K562 (cell line): ENCODE results near the gene MATN1. TPM values are rescaled to one million over a fixed set of nuclear protein-coding genes. Genes with fewer than 3 reads are reported as not detected.
A peak's percentile ranks its signal among the peaks of the same experiment; 100 is the strongest.

Source experiments
- ATAC-seq: fragments of 200-7000 bp; cut with Tn5 transposase; 3 replicates; pipeline ENCODE4 v1.9.1; 2020; ENCODE audit warnings: moderate library complexity
- BruUV-seq: library from RNA; stranded (reverse); fragments of 400-500 nt; replicated peaks from 2 replicates; lab custom pipeline; 2021; lab: Mats Ljungman, UMichigan
- CTCF ChIA-PET: fragments of 300-600 bp; formaldehyde crosslinking; extraction: SDS; loops from one replicate; lab custom pipeline; 2021; ENCODE audit warnings: low intra/inter-chr PET ratio; lab: Yijun Ruan, JAX
- POLR2A ChIA-PET: fragments of 300-600, 350-650 bp; sonication (Branson Sonifier 250); formaldehyde crosslinking; extraction: SDS; loops from one replicate; lab custom pipeline; 2021; ENCODE audit warnings: antibody characterized with exemption, inconsistent platforms; lab: Yijun Ruan, JAX
- DNase-seq, 4 experiments: peaks; one replicate each; pipeline versions ENCODE4 v3.0.0 to v3.0.0-alpha.2; 2011 to 2018; ENCODE audit warnings: low spot score in 3 of 4, mixed read lengths in 3 of 4; ENCODE audit errors: extremely low read depth in 1 of 4
- FAIRE-seq: peaks from 2 replicates; lab custom pipeline; 2011; peaks lifted over from hg19 to GRCh38; lab: Jason Lieb, UNC
- H2AFZ ChIP-seq: 2 replicates; pipeline ENCODE4 v1.6.0; 2011; ENCODE audit warnings: low read depth, low read length, control low read depth, inconsistent platforms
- H3K27ac ChIP-seq: fragments of 200-600 bp; 3 replicates; pipeline ENCODE4 v1.8.0; 2011; ENCODE audit warnings: low read depth, mild to moderate bottlenecking, control low read depth, inconsistent platforms, low read length, moderate library complexity, mixed read lengths; ENCODE audit errors: extremely low read depth
- H3K27me3 ChIP-seq, 2 experiments: fragments of 300-600 bp in 1 of 2; 2 replicates in 1 of 2; 3 replicates in 1 of 2; pipeline versions ENCODE4 v1.6.0 to v1.8.0; 2011; ENCODE audit warnings: inconsistent platforms in 2 of 2, low read length in 2 of 2, mild to moderate bottlenecking in 1 of 2, mixed read lengths in 1 of 2, moderate library complexity in 1 of 2; ENCODE audit not compliant: control insufficient read depth in 2 of 2, insufficient read depth in 2 of 2
- H3K36me3 ChIP-seq: fragments of 300-600 bp; 3 replicates; pipeline ENCODE4 v1.8.0; 2011; ENCODE audit warnings: mild to moderate bottlenecking, low read length, inconsistent platforms; ENCODE audit not compliant: control insufficient read depth, insufficient read depth
- H3K4me1 ChIP-seq, 2 experiments: fragments of 200-600 bp in 1 of 2; replicated peaks in 1 of 2; 2 replicates in 1 of 2; 3 replicates in 1 of 2; pipeline versions ENCODE4 v1.5.1 to v1.8.0; 2011; ENCODE audit warnings: inconsistent platforms in 2 of 2, low read length in 2 of 2, mild to moderate bottlenecking in 1 of 2, mixed read lengths in 1 of 2, moderate library complexity in 1 of 2; ENCODE audit not compliant: control insufficient read depth in 2 of 2, insufficient read depth in 2 of 2
- H3K4me2 ChIP-seq: 2 replicates; pipeline ENCODE4 v1.6.1; 2011; ENCODE audit warnings: low read length, control low read depth, inconsistent platforms, mixed read lengths; ENCODE audit not compliant: insufficient read depth
- H3K4me3 ChIP-seq: fragments of 200-600 bp; sonication (generic), shearing (Covaris generic); 2 replicates; pipeline ENCODE4 v1.5.1; 2016; ENCODE audit warnings: control low read depth, inconsistent platforms
- H3K79me2 ChIP-seq: fragments of 200-600 bp; 3 replicates; pipeline ENCODE4 v1.8.0; 2011; ENCODE audit warnings: low read length, inconsistent platforms; ENCODE audit not compliant: control insufficient read depth, insufficient read depth
- H3K9ac ChIP-seq, 2 experiments: 2 replicates each; pipeline versions ENCODE4 v1.6.0 to v1.6.1; 2011; ENCODE audit warnings: low read depth in 2 of 2, low read length in 2 of 2, control low read depth in 1 of 2, inconsistent platforms in 1 of 2, mild to moderate bottlenecking in 1 of 2, mixed read lengths in 1 of 2; ENCODE audit not compliant: insufficient read depth in 1 of 2
- H3K9me1 ChIP-seq: one replicate; pipeline ENCODE4 v1.6.0; 2011; ENCODE audit warnings: inconsistent platforms, mild to moderate bottlenecking, low read length, moderate library complexity; ENCODE audit not compliant: control insufficient read depth, insufficient read depth
- H3K9me3 ChIP-seq: replicated peaks from 2 replicates; pipeline ENCODE4 v1.5.1; 2011; ENCODE audit warnings: low read depth, low read length, inconsistent platforms; ENCODE audit not compliant: control insufficient read depth, insufficient read depth
- H4K20me1 ChIP-seq: replicated peaks from 2 replicates; pipeline ENCODE4 v1.6.1; 2011; ENCODE audit warnings: low read length, inconsistent platforms, mixed read lengths; ENCODE audit not compliant: control insufficient read depth, insufficient read depth
- ADNP ChIP-seq: fragments of 200-800 bp; sonication (Bioruptor generic); IDR thresholded peaks from 2 replicates; pipeline ENCODE4 v1.6.1; 2016; ENCODE audit warnings: missing genetic modification characterization, missing compliant biosample characterization
- BCOR ChIP-seq: fragments of 450-650 bp; IDR thresholded peaks from 2 replicates; pipeline ENCODE4 v1.6.1; 2016
- C11orf30 ChIP-seq: fragments of 450-650 bp; IDR thresholded peaks from 2 replicates; pipeline ENCODE4 v1.6.1; 2016; ENCODE audit warnings: low read depth, mild to moderate bottlenecking
- FOXK1 ChIP-seq: sonication (generic); formaldehyde crosslinking; IDR thresholded peaks from 2 replicates; pipeline ENCODE4 v1.8.0; 2022; ENCODE audit warnings: missing genetic modification reagents, mild to moderate bottlenecking, borderline replicate concordance
- HDAC2 ChIP-seq: fragments of 450-650 bp; IDR thresholded peaks from 2 replicates; pipeline ENCODE4 v1.6.1; 2016; ENCODE audit warnings: mild to moderate bottlenecking
- KDM5B ChIP-seq: fragments of 200-600 bp; sonication (generic); IDR thresholded peaks from 2 replicates; pipeline ENCODE4 v1.6.1; 2012; ENCODE audit warnings: low read depth, mild to moderate bottlenecking, moderate library complexity, low read length, control low read depth, inconsistent platforms; ENCODE audit not compliant: insufficient replicate concordance
- MAFK ChIP-seq: IDR thresholded peaks from 2 replicates; pipeline ENCODE4 v1.6.1; 2011; ENCODE audit warnings: low read length, improper control_type of control experiment
- MIER1 ChIP-seq: fragments of 450-650 bp; IDR thresholded peaks from 2 replicates; pipeline ENCODE4 v1.6.1; 2016; ENCODE audit warnings: antibody characterized with exemption, mild to moderate bottlenecking, low read depth
- RBBP5 ChIP-seq: fragments of 200-600 bp; sonication (generic); IDR thresholded peaks from 2 replicates; pipeline ENCODE4 v1.6.1; 2012; ENCODE audit warnings: borderline replicate concordance, mild to moderate bottlenecking, low read length, control low read depth, inconsistent platforms; ENCODE audit not compliant: insufficient read depth, poor library complexity, severe bottlenecking
- RCOR1 ChIP-seq, 2 experiments: IDR thresholded peaks; 2 replicates each; pipeline ENCODE4 v1.6.1; 2012; ENCODE audit warnings: low read depth in 2 of 2, low read length in 2 of 2, borderline replicate concordance in 1 of 2, improper control_type of control experiment in 1 of 2
- SMARCA5 ChIP-seq: fragments of 450-650 bp; IDR thresholded peaks from 2 replicates; pipeline ENCODE4 v1.6.1; 2016
- SMC3 ChIP-seq: conservative IDR thresholded peaks from 2 replicates; pipeline ENCODE4 v1.6.1; 2011; ENCODE audit warnings: low read depth, low read length, improper control_type of control experiment; ENCODE audit not compliant: insufficient read depth
- TGIF2 ChIP-seq: sonication (generic); formaldehyde crosslinking; IDR thresholded peaks from 2 replicates; pipeline ENCODE4 v1.8.1; 2022; ENCODE audit warnings: mild to moderate bottlenecking, missing genetic modification reagents, moderate library complexity
- U2AF2 ChIP-seq: fragments of 200-400 bp; formaldehyde crosslinking; optimal IDR thresholded peaks from 2 replicates; pipeline ENCODE3; 2017; ENCODE audit warnings: low read depth, mild to moderate bottlenecking, low read length
- ZBTB8A ChIP-seq: fragments of 450-650 bp; IDR thresholded peaks from 2 replicates; pipeline ENCODE4 v1.6.1; 2018; ENCODE audit warnings: mild to moderate bottlenecking, moderate library complexity; ENCODE audit not compliant: partially characterized antibody
- WGBS: fragments of 100-300 bp; shearing (Covaris generic); methylation state at CpG from one replicate; pipeline ENCODE4 v1.1.6; 2016; ENCODE audit warnings: low coverage, mixed read lengths; ENCODE audit not compliant: insufficient coverage; ENCODE audit errors: missing lambda C conversion rate; 5-methylcytosine and 5-hydroxymethylcytosine counted together
- in situ Hi-C: fragments of 300-500 bp; cut with MboI; formaldehyde crosslinking; loops from 4 replicates; pipeline ENCODE4 v1.15.0; 2018; ENCODE audit warnings: inconsistent platforms, mixed read lengths
- intact Hi-C: fragments of 100-400 bp; cut with micrococcal nuclease; formaldehyde crosslinking; loops from 2 replicates; pipeline ENCODE4 v1.14.2; 2022
- polyA plus RNA-seq, 8 experiments: library from polyadenylated mRNA; depleted of rRNA in 4 of 8; stranded (reverse) in 5 of 8; unstranded in 3 of 8; fragments of >200 nt; fragmentation: Nextera tagmentation in 2 of 8; fragmentation: Illumina TruSeq in 1 of 8; extraction: Ambion mirVana in 2 of 8; extraction: Trizol in 1 of 8; gene quantifications; 2 replicates each; pipeline versions ENCODE4 v1.2.1 to v1.2.3, GENCODE V29; 2011 to 2014; ENCODE audit warnings: inconsistent platforms in 1 of 8, missing spikeins in 1 of 8
- total RNA-seq, 7 experiments: library from RNA; depleted of rRNA in 6 of 7; stranded (reverse); fragments of >200 nt in 6 of 7; fragmentation: Illumina TruSeq in 2 of 7; extraction: Trizol in 2 of 7; gene quantifications; 2 replicates each; pipeline versions ENCODE4 v1.2.1 to v1.2.3, GENCODE V29; 2011 to 2021; ENCODE audit warnings: low replicate concordance in 1 of 7
- TF ChIP-seq, protein P1 (sequence below), 2 experiments: fragments of 450-650 bp in 1 of 2; IDR thresholded peaks; 2 replicates each; pipeline ENCODE4 v1.6.1; 2011 to 2017; ENCODE audit warnings: low read depth in 2 of 2, antibody characterized with exemption in 1 of 2, borderline replicate concordance in 1 of 2, low read length in 1 of 2, mild to moderate bottlenecking in 1 of 2, mixed read lengths in 1 of 2; ENCODE audit not compliant: control insufficient read depth in 1 of 2
- TF ChIP-seq, protein P2 (sequence below): fragments of 450-650 bp; IDR thresholded peaks from 2 replicates; pipeline ENCODE4 v1.6.1; 2014; ENCODE audit warnings: low read depth, mild to moderate bottlenecking, moderate library complexity, borderline replicate concordance

MATN1 gene
- total and polyA plus RNA-seq, 9 of the 15 experiments (the other 6 are each of a cell fraction or from before 2014, with no cell fraction given): 0.10 to 2.3 (median 1.2) TPM

DNA sequence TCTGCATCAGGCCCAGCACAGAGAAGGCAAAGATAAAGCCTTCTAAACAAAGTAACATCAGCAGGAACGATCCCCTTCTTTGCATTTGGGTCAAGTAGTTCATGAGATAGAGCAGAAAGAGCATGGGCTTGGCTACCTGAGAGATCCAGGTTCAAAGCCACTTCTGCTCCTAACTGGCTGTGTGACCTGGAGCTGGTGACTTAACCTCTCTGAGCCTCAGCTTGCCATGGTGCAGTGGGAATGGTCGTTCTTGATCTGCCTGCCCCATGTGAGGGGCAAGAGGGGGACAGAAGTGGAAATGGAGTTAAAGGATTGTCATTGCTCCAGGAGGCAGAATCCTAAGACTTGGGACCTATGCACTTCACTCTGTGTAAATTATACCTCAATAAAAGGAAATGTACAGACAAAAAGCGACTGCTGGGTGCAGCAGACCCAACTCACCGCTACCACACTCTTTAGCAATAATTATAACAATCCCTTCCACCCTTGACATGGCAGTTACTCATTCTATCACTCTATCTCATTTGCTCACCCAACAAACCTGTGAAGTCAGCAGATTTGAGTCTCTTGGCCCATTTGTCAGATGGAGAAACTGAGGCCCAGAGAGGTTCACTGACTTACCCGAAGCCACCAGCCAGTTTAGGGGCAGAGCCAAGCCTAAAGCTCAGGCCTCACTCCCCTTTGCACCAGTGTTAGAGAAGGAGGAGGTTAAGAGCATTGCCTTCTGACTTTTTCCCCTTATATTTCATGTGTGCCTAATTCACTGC lies 1.5 kb upstream of the MATN1 start:
- Histone ChIP-seq H3K79me2 (peaks cover 34% of the 10 kb centered on the region), H3K9ac (no peak overlapping the region; a peak in 1 of 4 replicates), H3K9me1 (no peaks in the 10 kb centered on the region), H3K4me3 (no peak overlapping the region), H3K4me1 (peaks cover 55 to 78% of the 10 kb centered on the region in 2 experiments), H3K27me3 (no peaks in the 10 kb centered on the region), H3K9me3 (no peaks in the 10 kb centered on the region), H4K20me1 (no peaks in the 10 kb centered on the region), H3K27ac (no peak overlapping the region; the same call in 2 of the 3 replicates), H3K4me2 (no peak overlapping the region), H3K36me3 (peaks cover 71% of the 10 kb centered on the region), H2AFZ (no peak overlapping the region)
- intact Hi-C loops: no loop called here
- BruUV-seq: no TSS peak
- CTCF ChIA-PET: interaction anchor here (9.0 kb wide), 1 partner anchor 55 kb away, joined by 187 read pairs; no protein-coding TSS in a partner anchor
- WGBS: 85% methylated on average over 5 of the region's 5 CpGs
- DNase-seq (no peak), FAIRE-seq (no peak), ATAC-seq (no peak)
- POLR2A ChIA-PET: interaction anchor here (0.6 to 8.0 kb wide), 7 partner anchors 8 to 209 kb away, joined by 3 to 74 read pairs (median 4); no protein-coding TSS in a partner anchor
- in situ Hi-C loops: no loop called here
- TF ChIP-seq, protein P1, sequence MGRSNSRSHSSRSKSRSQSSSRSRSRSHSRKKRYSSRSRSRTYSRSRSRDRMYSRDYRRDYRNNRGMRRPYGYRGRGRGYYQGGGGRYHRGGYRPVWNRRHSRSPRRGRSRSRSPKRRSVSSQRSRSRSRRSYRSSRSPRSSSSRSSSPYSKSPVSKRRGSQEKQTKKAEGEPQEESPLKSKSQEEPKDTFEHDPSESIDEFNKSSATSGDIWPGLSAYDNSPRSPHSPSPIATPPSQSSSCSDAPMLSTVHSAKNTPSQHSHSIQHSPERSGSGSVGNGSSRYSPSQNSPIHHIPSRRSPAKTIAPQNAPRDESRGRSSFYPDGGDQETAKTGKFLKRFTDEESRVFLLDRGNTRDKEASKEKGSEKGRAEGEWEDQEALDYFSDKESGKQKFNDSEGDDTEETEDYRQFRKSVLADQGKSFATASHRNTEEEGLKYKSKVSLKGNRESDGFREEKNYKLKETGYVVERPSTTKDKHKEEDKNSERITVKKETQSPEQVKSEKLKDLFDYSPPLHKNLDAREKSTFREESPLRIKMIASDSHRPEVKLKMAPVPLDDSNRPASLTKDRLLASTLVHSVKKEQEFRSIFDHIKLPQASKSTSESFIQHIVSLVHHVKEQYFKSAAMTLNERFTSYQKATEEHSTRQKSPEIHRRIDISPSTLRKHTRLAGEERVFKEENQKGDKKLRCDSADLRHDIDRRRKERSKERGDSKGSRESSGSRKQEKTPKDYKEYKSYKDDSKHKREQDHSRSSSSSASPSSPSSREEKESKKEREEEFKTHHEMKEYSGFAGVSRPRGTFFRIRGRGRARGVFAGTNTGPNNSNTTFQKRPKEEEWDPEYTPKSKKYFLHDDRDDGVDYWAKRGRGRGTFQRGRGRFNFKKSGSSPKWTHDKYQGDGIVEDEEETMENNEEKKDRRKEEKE (IDR thresholded peaks at IDR 0.05; ENCODE audit: borderline replicate concordance in 1 of 2, control insufficient read depth in 1 of 2, low read depth in 2 of 2, low read length in 1 of 2): no peak
- TF ChIP-seq, protein P2, sequence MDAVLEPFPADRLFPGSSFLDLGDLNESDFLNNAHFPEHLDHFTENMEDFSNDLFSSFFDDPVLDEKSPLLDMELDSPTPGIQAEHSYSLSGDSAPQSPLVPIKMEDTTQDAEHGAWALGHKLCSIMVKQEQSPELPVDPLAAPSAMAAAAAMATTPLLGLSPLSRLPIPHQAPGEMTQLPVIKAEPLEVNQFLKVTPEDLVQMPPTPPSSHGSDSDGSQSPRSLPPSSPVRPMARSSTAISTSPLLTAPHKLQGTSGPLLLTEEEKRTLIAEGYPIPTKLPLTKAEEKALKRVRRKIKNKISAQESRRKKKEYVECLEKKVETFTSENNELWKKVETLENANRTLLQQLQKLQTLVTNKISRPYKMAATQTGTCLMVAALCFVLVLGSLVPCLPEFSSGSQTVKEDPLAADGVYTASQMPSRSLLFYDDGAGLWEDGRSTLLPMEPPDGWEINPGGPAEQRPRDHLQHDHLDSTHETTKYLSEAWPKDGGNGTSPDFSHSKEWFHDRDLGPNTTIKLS: no peak
- TF ChIP-seq BCOR (peak; percentile 92), SMARCA5 (peak; percentile 84; the same call in 1 of the 2 replicates), TGIF2 (CRISPR knock-in tag) (no peak), MIER1 (no peak), SMC3 (no peak), ADNP (peak; percentile 87), ZBTB8A (no peak), KDM5B (peak; percentile 1), HDAC2 (0 out of 2 replicates have a peak, but pooled peaks have one; percentile 23), C11orf30 (peak; percentile 86), FOXK1 (CRISPR knock-in tag) (peak; percentile 40; the same call in 1 of the 2 replicates), RBBP5 (no peak), MAFK (peak; percentile 62; the same call in 1 of the 2 replicates), U2AF2 (no peak), RCOR1 (IDR thresholded peaks at IDR 0.05; ENCODE audit: borderline replicate concordance in 1 of 2, low read depth in 2 of 2, low read length in 2 of 2) (peak; percentile 5 to 40; a peak in 2 of 4 replicates)
